Measurements from ENCODE around the gene SEPTIN10. TPM values are rescaled to one million over a fixed set of nuclear protein-coding genes. Genes with fewer than 3 reads are reported as not detected.

SEPTIN10 gene
- total and polyA plus RNA-seq, 2 donors (not counting 1 experiment from before 2014, with no cell fraction given) = 0.28 TPM; not detected in 1

DNA sequence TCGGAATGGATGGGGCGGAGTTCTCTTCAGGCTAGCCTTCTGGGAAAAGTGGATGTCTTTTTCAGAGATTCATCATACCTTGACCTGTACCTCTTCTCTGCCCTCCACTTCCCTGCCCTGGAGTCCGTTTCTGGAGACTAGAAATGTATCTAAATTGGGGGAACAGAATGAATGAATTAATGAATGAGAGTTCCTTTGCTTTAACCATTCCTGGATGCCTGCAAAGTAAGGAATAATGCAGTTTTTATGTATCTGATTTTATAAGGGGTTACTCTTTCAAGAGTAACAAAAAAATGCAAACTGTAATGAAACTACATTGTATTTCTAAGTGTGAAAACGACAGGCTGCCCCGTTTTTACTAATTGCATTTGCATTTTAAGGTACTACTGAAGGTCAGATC, 2.4 kb upstream of the SEPTIN10 start:
- intact Hi-C loops (cut with micrococcal nuclease) = no loop called here
- no peak for DNase-seq
- no peak overlapping the region for H3K4me3 ChIP-seq (ENCODE audit: control extremely low read depth in 1 of 5, extremely low read depth in 1 of 5, insufficient read depth in 1 of 5, low read depth in 2 of 5, low read length in 4 of 5)
- H3K27me3 ChIP-seq (replicated peaks in 1 of 4; ENCODE audit: control extremely low read depth in 1 of 4, control insufficient read depth in 3 of 4, insufficient read depth in 4 of 4, low read length in 3 of 4) = peaks cover 0 to 46% (median 38%) of the 10 kb centered on the region in 4 experiments
- no peak overlapping the region for H3K9ac ChIP-seq (ENCODE audit: low read length)
- no peak overlapping the region for H2AFZ ChIP-seq (ENCODE audit: insufficient read depth, low read depth, low read length, poor library complexity, severe bottlenecking)
- TF ChIP-seq CTCF (IDR thresholded peaks at IDR 0.05) = no peak
- no peak for TF ChIP-seq EZH2 (IDR thresholded peaks at IDR 0.05; ENCODE audit: borderline replicate concordance, insufficient read depth, low read depth, low read length, poor library complexity, severe bottlenecking)
- H3K27me3 Mint-ChIP-seq = peaks cover 50% of the 10 kb centered on the region
- no peak overlapping the region for H3K4me2 ChIP-seq (replicated peaks; ENCODE audit: low read depth, low read length, poor library complexity, severe bottlenecking)
- ATAC-seq (ENCODE audit: low read depth) = no peak
- peaks cover 13 to 14% of the 10 kb centered on the region in 2 donors for H3K4me1 ChIP-seq (ENCODE audit: control insufficient read depth in 2 of 2, insufficient read depth in 2 of 2, low read length in 2 of 2)
- no peaks in the 10 kb centered on the region for H3K9me3 Mint-ChIP-seq (ENCODE audit: insufficient read depth)
- H3K36me3 ChIP-seq (replicated peaks in 1 of 2; ENCODE audit: control extremely low read depth in 1 of 2, control insufficient read depth in 1 of 2, extremely low read depth in 1 of 2, insufficient read depth in 2 of 2, low read length in 1 of 2) = no peaks in the 10 kb centered on the region
- no peaks in the 10 kb centered on the region for H3K79me2 ChIP-seq (ENCODE audit: control insufficient read depth, insufficient read depth, low read length)
- peaks cover 0 to 24% (median 3%) of the 10 kb centered on the region in 3 donors for H3K9me3 ChIP-seq (ENCODE audit: control extremely low read depth in 1 of 3, control insufficient read depth in 2 of 3, insufficient read depth in 1 of 3, low read length in 2 of 3)
- ChIA-PET CTCF (no interaction called here), POLR2A (no interaction called here)
- no CpG with 5 or more reads among the region's 5 CpGs for WGBS (ENCODE audit: insufficient coverage)
- H3K4me1 Mint-ChIP-seq = peaks cover 14% of the 10 kb centered on the region
- no peak overlapping the region for H3K27ac ChIP-seq (ENCODE audit: low read length in 2 of 2)
- H3K27ac Mint-ChIP-seq = no peak overlapping the region
- H4K20me1 ChIP-seq (ENCODE audit: control insufficient read depth, insufficient read depth, low read length, poor library complexity, severe bottlenecking) = no peaks in the 10 kb centered on the region
- H3K4me3 Mint-ChIP-seq = peak overlapping the region; percentile 60

- intact Hi-C loops (cut with micrococcal nuclease) = no loop called here
- Mint-ChIP-seq H3K27me3 (peaks cover 55% of the 10 kb centered on the region), H3K9me3 (ENCODE audit: insufficient read depth) (no peaks in the 10 kb centered on the region), H3K27ac (no peak overlapping the region), H3K4me3 (peak overlapping the region; percentile 60), H3K4me1 (peaks cover 14% of the 10 kb centered on the region)
- TF ChIP-seq EZH2 (IDR thresholded peaks at IDR 0.05; ENCODE audit: borderline replicate concordance, insufficient read depth, low read depth, low read length, poor library complexity, severe bottlenecking) = no peak
- TF ChIP-seq CTCF (IDR thresholded peaks at IDR 0.05) = no peak
- no peaks in the 10 kb centered on the region for H4K20me1 ChIP-seq (ENCODE audit: control insufficient read depth, insufficient read depth, low read length, poor library complexity, severe bottlenecking)
- POLR2A ChIA-PET = no interaction called here
- peak overlapping the region; percentile 76 for H2AFZ ChIP-seq (ENCODE audit: insufficient read depth, low read depth, low read length, poor library complexity, severe bottlenecking)
- no peak overlapping the region for H3K27ac ChIP-seq (ENCODE audit: low read length in 2 of 2)
- peaks cover 13 to 14% of the 10 kb centered on the region in 2 donors for H3K4me1 ChIP-seq (ENCODE audit: control insufficient read depth in 2 of 2, insufficient read depth in 2 of 2, low read length in 2 of 2)
- no peak overlapping the region for H3K9ac ChIP-seq (ENCODE audit: low read length)
- H3K79me2 ChIP-seq (ENCODE audit: control insufficient read depth, insufficient read depth, low read length) = no peaks in the 10 kb centered on the region
- CTCF ChIA-PET = no interaction called here
- no peak overlapping the region for H3K4me2 ChIP-seq (replicated peaks; ENCODE audit: low read depth, low read length, poor library complexity, severe bottlenecking)
- no peak for ATAC-seq (ENCODE audit: low read depth)
- peaks cover 0 to 46% (median 40%) of the 10 kb centered on the region in 4 experiments for H3K27me3 ChIP-seq (replicated peaks in 1 of 4; ENCODE audit: control extremely low read depth in 1 of 4, control insufficient read depth in 3 of 4, insufficient read depth in 4 of 4, low read length in 3 of 4)
- peaks cover 0 to 24% (median 3%) of the 10 kb centered on the region in 3 donors for H3K9me3 ChIP-seq (ENCODE audit: control extremely low read depth in 1 of 3, control insufficient read depth in 2 of 3, insufficient read depth in 1 of 3, low read length in 2 of 3)
- no peaks in the 10 kb centered on the region for H3K36me3 ChIP-seq (replicated peaks in 1 of 2; ENCODE audit: control extremely low read depth in 1 of 2, control insufficient read depth in 1 of 2, extremely low read depth in 1 of 2, insufficient read depth in 2 of 2, low read length in 1 of 2)
- no peak overlapping the region for H3K4me3 ChIP-seq (ENCODE audit: control extremely low read depth in 1 of 5, extremely low read depth in 1 of 5, insufficient read depth in 1 of 5, low read depth in 2 of 5, low read length in 4 of 5)
- no peak for DNase-seq
- 42% methylated on average over 15 of the region's 24 CpGs for WGBS (ENCODE audit: insufficient coverage)
Observed at GRCh38 chr2:109615637-109616144, 1.9 kb upstream of the SEPTIN10 start.
